ENCODE measurements around the gene CCDC69. TPM values are rescaled to one million over a fixed set of nuclear protein-coding genes. Genes with fewer than 3 reads are reported as not detected.

Gene CCDC69
- total and polyA plus RNA-seq, 2 of the 8 experiments (the other 6 are each of a cell fraction or from before 2014, with no cell fraction given) = 8.4 to 10.8 TPM

GRCh38 chr5:151183456-151184245, 40.2 kb downstream of the CCDC69 start:
- H3K4me3 ChIP-seq (ENCODE audit: extremely low read depth in 1 of 4, insufficient read depth in 2 of 4, low read depth in 3 of 4, low read length in 4 of 4) = no peak overlapping the region
- H3K27ac ChIP-seq (ENCODE audit: low read depth, low read length) = no peak overlapping the region
- no peak overlapping the region for H3K18ac ChIP-seq (ENCODE audit: extremely low read depth, low read length)
- no peak overlapping the region for H3K9ac ChIP-seq (replicated peaks in 1 of 4; ENCODE audit: extremely low read depth in 1 of 4, low read depth in 3 of 4, low read length in 3 of 4)
- 79% methylated on average over 7 of the region's 7 CpGs; no CpG with 5 or more reads in 1 of the 2 experiments for WGBS, 2 experiments (ENCODE audit: extremely low coverage in 1 of 2, insufficient coverage in 1 of 2, insufficient read length in 1 of 2, insufficient replicate concordance in 2 of 2, low coverage in 1 of 2, low lambda C conversion rate in 2 of 2, missing lambda C conversion rate in 1 of 2)
- H4K8ac ChIP-seq (ENCODE audit: extremely low read depth, insufficient read depth, low read length) = no peak overlapping the region; the same call in 1 of the 2 replicates
- no peaks in the 10 kb centered on the region for H3K79me2 ChIP-seq (ENCODE audit: control insufficient read depth in 1 of 2, insufficient read depth in 2 of 2, low read length in 2 of 2)
- H2BK5ac ChIP-seq (ENCODE audit: low read depth, low read length) = no peak overlapping the region
- no peak overlapping the region for H2BK12ac ChIP-seq (ENCODE audit: low read depth, low read length)
- H3K14ac ChIP-seq (ENCODE audit: insufficient read length) = no peak overlapping the region
- H3K9me3 ChIP-seq (ENCODE audit: insufficient read depth in 2 of 2, low read depth in 1 of 2, low read length in 1 of 2) = no peaks in the 10 kb centered on the region
- H3K23me2 ChIP-seq (ENCODE audit: low read depth, low read length) = no peaks in the 10 kb centered on the region
- no peak overlapping the region for H3K23ac ChIP-seq (ENCODE audit: insufficient read length)
- no peak overlapping the region for H3K56ac ChIP-seq (replicated peaks; ENCODE audit: insufficient read length, low read depth, low read length)
- no peak overlapping the region for H4K5ac ChIP-seq (ENCODE audit: insufficient read length, low read depth, low read length)
- no peak overlapping the region for H3K4me2 ChIP-seq (ENCODE audit: insufficient read depth in 1 of 2, low read depth in 2 of 2, low read length in 2 of 2)
- H3K4me1 ChIP-seq (replicated peaks in 1 of 4; ENCODE audit: control insufficient read depth in 3 of 4, insufficient read depth in 4 of 4, low read length in 3 of 4) = peaks cover 0 to 4% (median 2%) of the 10 kb centered on the region in 4 experiments; a peak in 3 of 7 replicates
- no peak overlapping the region for H4K91ac ChIP-seq (replicated peaks; ENCODE audit: insufficient read length, low read length)
- DNase-seq (ENCODE audit: low read depth in 1 of 2, low spot score in 2 of 2) (no peak), FAIRE-seq (no peak)
- H2BK120ac ChIP-seq (replicated peaks; ENCODE audit: low read depth, low read length) = no peak overlapping the region
- H4K20me1 ChIP-seq (replicated peaks in 1 of 2; ENCODE audit: control insufficient read depth in 1 of 2, insufficient read depth in 2 of 2, low read length in 2 of 2) = no peaks in the 10 kb centered on the region
- CTCF ChIA-PET (ENCODE audit: partially characterized antibody) = interaction anchor here (0.6 to 2.4 kb wide), 6 partner anchors 18 to 135 kb away, joined by 3 to 9 read pairs (median 3); no protein-coding TSS in a partner anchor
- H2BK15ac ChIP-seq (ENCODE audit: low read length) = no peak overlapping the region
- H2AK5ac ChIP-seq (ENCODE audit: low read depth, low read length) = no peak overlapping the region
- no peaks in the 10 kb centered on the region; a peak in 1 of 8 replicates for H3K36me3 ChIP-seq (ENCODE audit: control insufficient read depth in 2 of 4, insufficient read depth in 4 of 4, low read length in 3 of 4)
- H2AFZ ChIP-seq (ENCODE audit: low read length) = no peak overlapping the region
- POLR2A ChIA-PET (ENCODE audit: partially characterized antibody) = no interaction called here
- no peak overlapping the region for H2BK20ac ChIP-seq (ENCODE audit: low read length)
- no peaks in the 10 kb centered on the region for H3K79me1 ChIP-seq (ENCODE audit: low read depth, low read length)
- no peaks in the 10 kb centered on the region for H3K27me3 ChIP-seq (replicated peaks in 1 of 4; ENCODE audit: control insufficient read depth in 3 of 4, extremely low read depth in 1 of 4, insufficient read depth in 3 of 4, low read length in 3 of 4)
- H3K4ac ChIP-seq (replicated peaks; ENCODE audit: insufficient read length, low read depth, low read length) = no peak overlapping the region
